ENCODE measurements around the gene FBXO2.

GRCh38 chr1:11606775-11607174, 47.5 kb downstream of the FBXO2 start:
- TF ChIP-seq CTCF (conservative IDR thresholded peaks at IDR 0.05 in 1 of 2, IDR thresholded peaks at IDR 0.05 in 1 of 2; ENCODE audit: extremely low read depth in 1 of 2, insufficient read depth in 1 of 2, low read depth in 1 of 2, low read length in 2 of 2), result no peak
- no peak for TF ChIP-seq EZH2 (IDR thresholded peaks at IDR 0.05; ENCODE audit: borderline replicate concordance, low read length)
